ENCODE measurements around the gene UBFD1. TPM values are rescaled to one million over a fixed set of nuclear protein-coding genes. Genes with fewer than 3 reads are reported as not detected.
"Not testable (repeated sequence)": the region's sequence is repeated elsewhere in the genome, so short reads cannot be mapped to it uniquely, and the experiment has no call there.

UBFD1 gene
- 10 to 100 TPM; 68.4 to 70.0 (median 69.8) TPM for polyA plus RNA-seq (ENCODE audit: insufficient read length in 3 of 3)

DNA sequence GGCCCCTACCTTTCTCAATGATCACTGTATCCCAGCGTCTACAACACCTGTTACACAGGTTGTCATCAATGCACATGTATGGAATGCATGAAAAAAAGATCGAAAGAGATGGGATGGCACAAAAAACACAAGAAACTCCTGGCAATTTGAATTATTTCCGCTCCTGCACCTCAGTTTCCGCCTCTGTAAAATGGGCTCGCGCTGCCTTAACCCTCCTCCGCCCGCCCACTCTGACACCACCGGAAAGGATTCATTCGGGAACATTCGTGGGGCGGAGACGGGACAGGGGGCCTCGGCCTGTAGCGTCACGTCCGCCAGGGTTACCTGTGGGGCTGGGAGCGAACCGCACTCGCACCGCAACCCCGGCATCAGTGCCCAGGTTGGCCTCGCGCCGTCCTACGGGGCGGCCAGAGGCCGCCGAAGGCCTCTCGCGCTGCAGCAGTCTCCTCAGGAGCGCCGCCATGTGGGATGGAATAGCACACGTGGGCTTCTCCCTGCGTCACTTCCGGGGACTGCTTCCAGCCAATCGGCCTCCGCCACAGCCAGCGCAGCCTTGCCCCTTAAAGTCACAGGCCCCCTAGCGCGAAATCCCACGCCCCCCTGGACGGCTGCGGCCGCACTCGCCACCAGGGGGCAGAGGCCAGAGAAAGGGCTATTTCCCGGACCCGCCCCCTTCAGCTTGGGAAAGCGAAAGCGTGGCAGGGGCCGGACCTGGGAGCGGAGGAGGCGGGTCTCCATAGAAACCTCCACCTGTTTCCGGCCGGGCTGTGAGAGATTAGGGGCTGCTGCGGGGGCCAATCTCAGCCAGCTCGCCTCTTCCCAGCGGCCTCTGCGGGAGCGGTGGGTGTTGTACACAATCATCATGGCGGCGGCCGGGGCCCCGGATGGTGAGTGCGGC, at the start of gene UBFD1, which contains the start of gene EARS2:
UBFD1 (plus strand) TSS at position 847 of the 898 bp plus-strand sequence; CDS start at position 863, 16 bp downstream.
EARS2 (minus strand) TSS at position 470 of the 898 bp plus-strand sequence; CDS start at position 463, 7 bp downstream.
- peak; percentile 95 to 96 (median 96) for DNase-seq (ENCODE audit: low read depth in 3 of 3, low spot score in 2 of 3)

DNA sequence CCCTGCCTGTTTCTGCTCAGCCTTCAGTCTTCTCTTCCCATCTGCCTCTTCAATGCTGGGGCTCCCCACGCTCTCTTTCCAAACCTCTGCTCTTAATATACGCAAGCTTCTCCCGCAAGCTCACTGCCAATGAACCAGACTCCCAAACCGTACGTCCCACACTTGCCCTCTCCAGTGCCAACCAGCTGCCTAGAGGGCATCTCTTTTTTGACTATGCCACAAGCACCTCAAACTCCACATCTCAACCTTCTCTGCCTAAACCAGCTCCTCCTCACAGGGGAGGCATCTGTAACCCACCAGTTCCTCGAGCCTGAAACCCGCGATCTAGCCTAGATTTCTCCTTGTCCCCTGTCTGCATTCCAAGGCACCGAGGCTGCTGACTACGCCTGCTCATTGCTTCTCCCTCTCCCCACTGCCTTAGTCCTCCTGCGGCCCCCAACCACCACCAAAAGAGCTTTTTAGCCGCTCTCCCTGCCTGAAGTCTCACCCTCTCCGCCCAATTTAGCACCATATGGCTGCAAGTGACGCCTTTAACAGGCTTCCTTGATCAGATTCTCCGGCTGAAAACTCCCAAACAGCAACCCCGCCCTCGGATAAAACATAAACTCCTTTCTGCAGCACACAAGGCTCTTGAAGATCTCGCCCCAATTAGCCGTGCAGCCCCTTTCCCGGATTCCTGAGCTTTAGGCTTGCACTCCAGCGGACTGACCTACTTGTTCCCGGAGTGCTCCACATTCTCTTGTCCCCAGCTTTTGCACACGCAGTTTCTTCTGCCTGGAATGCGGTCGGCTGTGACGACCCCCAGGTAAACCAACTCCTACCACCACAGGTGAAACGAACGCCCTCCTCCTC, 48.7 kb upstream of the UBFD1 start:
- no peak for DNase-seq (ENCODE audit: low read depth in 3 of 3, low spot score in 2 of 3)

GRCh38 chr16:23509441-23509754, 48.1 kb upstream of the UBFD1 start:
- DNase-seq (ENCODE audit: low read depth in 3 of 3, low spot score in 2 of 3) = no peak

DNA sequence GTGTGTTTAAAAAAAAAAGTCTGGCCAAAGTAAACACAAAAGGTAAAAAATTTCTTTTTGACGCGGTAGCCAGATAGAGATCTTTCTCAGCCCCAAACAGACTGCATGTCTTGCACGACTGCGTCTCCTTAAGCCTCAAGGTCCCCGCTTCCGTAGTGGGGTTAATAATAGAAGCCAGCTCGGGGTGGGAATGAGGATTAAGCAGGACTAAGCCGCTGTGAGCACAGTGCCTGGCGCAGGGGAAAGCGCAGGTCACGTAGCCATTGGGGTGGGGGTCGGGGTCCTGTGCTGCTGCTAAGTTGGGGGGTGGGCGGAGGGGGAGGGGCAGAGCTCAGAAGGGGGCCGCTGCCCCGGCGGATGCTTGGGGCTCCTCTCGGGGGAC, 47.8 kb upstream of the UBFD1 start:
- DNase-seq (ENCODE audit: low read depth in 3 of 3, low spot score in 2 of 3) = no peak

- peak in 2 of 3 donors; percentile 64 to 68 for DNase-seq (ENCODE audit: low read depth in 3 of 3, low spot score in 2 of 3)
Measured at GRCh38 chr16:23510164-23510914, 47.2 kb upstream of the UBFD1 start, which contains the start of gene GGA2. Gene GGA2 (minus strand): TSS chr16:23510494. CDS start chr16:23510411, 83 bp downstream.

DNA sequence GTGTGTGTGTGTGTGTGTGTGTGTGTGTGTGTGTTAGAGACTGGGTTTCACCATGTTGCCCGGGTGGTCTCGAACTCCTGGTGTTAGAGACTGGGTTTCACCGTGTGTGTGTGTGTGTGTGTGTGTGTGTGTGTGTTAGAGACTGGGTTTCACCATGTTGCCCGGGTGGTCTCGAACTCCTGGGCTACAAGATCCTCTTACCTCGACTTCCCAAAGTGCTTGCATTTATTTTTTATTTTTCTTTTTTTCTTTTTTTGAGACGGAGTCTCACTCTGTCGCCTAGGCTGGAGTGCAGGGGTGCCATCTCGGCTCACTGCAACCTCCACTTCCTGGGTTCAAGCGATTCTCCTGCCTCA, 46.6 kb upstream of the UBFD1 start:
- not testable (repeated sequence) for DNase-seq (ENCODE audit: low read depth in 3 of 3, low spot score in 2 of 3)

DNA sequence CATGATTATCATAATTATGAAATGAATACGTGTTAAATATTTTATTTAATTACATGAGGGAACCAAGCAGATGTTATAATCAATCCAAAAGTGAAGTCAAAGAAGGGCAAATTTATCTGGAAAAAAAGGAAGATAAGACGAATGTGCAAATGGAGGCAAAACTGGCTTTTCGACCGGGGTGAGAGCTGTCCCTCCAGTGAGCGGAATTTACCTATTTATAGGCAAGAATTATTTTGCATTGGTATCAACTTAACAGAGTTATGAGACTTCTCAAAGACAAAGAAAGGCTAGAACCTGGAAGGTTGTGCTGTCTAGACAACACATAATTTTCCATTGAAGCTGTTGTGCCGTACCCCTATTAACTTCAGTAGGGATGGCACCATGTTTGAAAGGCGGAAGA, 45.8 kb upstream of the UBFD1 start:
- no peak for DNase-seq (ENCODE audit: low read depth in 3 of 3, low spot score in 2 of 3)

GRCh38 chr16:23512168-23512695, 45.3 kb upstream of the UBFD1 start:
- no peak for DNase-seq (ENCODE audit: low read depth in 3 of 3, low spot score in 2 of 3)

DNA sequence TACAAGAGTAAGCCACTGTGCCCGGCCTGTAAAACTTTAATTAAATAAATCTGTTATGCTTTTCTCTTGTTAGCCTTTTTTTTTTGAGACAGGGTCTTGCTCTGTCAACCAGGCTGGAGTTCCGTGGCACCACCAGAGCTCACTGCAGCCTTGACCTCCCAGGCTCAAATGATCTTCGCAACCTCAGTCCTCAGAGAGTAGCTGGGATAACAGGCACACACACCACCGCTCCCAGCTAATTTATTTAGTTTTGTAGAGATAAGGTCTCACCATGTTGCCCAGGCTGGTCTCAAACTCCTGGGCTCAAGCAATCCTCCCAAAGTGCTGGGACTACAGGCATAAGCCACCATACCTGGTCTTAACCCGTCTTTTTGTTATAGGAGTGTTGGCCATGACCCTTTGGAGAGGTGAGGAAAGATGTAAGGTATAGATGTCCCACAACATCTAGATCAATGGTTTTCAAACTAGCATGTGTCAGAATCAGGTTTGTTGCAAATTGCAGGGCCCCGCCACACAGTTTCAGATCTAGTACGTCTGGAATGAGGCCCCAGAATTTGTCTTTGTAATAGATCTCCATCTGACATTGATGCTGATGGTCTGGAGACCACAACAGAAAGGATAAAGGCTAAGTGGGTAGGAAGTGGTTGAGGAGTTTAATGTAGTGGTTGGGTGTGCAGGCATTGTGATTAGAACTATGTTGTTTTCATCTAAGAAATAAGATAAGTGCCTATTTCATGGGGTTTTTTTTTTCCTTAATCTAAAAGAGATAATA, 43.0 kb upstream of the UBFD1 start:
- no peak for DNase-seq (ENCODE audit: low read depth in 3 of 3, low spot score in 2 of 3)

DNA sequence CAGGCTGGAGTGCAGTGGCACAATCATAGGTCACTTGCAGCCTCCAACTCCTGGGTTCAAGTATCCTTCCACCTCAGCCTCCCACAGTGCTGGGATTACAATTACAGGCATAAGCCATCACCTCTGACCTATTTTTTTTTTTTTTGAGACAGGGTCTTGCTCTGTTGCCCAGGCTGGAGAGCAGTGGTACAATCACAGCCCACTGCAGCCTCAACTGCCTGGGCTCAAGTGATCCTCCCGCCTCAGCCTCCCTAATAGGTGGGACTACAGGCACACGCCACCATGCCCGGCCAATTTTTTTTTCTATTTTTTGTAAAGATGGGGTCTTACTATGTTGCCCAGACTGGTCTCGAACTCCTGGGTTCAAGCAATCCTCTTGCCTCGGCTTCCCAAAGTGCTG, 41.6 kb upstream of the UBFD1 start:
- DNase-seq (ENCODE audit: low read depth in 3 of 3, low spot score in 2 of 3) = no peak

DNA sequence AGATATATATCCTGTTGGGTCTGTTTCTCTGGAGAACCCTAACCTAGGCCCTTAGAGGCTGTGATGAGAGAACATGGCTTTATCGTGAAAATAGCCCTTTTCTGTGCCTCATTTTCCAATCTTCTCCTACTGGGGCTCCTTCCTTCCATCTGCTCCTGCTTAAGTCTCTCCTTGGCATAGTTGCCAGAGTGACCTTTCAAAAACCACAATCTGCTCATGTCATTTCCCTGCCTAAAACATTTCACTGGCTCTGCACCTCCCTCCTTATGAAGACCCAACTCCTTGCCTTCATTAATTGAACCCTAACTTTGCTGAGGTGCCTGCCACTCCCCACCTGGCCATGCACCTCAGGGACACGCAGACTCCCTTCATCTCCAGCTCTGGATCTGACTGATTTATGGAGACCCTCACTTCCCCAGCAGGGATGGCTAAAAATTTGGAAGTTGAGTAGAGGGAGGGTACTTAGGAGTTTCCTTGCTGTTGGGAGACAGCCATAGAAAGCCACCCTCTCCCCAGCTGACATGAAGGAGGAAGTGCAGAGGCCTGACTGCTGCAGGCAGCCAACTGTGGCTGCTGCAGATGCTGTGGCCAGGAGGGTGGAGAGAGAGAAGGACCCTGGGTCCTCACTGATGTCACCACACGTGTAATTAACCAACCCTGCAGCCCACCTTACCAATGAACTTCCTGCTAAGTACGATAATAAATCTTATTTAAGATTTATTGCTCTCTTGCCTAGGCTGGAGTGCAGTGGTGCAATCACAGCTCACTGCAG, 41.0 kb upstream of the UBFD1 start:
- DNase-seq (ENCODE audit: low read depth in 3 of 3, low spot score in 2 of 3) = no peak

GRCh38 chr16:23518435-23518891, 39.1 kb upstream of the UBFD1 start:
- no peak for DNase-seq (ENCODE audit: low read depth in 3 of 3, low spot score in 2 of 3)

GRCh38 chr16:23519282-23519681, 38.2 kb upstream of the UBFD1 start:
- no peak for DNase-seq (ENCODE audit: low read depth in 3 of 3, low spot score in 2 of 3)

DNA sequence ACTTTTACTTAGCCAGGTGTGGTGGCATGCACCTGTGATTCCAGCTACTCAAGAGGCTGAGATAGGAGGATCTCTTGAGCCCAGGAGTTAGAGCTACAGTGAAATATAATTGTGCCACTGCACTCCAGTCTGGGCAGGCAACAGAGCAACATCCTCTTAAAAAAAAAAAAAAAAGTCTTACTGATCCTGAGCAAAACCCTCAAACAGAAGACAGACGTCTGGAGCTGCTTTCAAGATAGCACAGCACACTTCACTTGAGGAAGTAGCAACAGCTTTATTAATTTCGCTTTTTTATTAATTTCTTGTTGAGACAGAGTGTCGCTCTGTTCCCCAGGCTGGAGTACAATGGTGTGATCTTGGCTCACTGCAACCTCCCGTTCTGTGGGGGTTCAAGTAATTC, 37.0 kb upstream of the UBFD1 start:
- no peak for DNase-seq (ENCODE audit: low read depth in 3 of 3, low spot score in 2 of 3)

DNA sequence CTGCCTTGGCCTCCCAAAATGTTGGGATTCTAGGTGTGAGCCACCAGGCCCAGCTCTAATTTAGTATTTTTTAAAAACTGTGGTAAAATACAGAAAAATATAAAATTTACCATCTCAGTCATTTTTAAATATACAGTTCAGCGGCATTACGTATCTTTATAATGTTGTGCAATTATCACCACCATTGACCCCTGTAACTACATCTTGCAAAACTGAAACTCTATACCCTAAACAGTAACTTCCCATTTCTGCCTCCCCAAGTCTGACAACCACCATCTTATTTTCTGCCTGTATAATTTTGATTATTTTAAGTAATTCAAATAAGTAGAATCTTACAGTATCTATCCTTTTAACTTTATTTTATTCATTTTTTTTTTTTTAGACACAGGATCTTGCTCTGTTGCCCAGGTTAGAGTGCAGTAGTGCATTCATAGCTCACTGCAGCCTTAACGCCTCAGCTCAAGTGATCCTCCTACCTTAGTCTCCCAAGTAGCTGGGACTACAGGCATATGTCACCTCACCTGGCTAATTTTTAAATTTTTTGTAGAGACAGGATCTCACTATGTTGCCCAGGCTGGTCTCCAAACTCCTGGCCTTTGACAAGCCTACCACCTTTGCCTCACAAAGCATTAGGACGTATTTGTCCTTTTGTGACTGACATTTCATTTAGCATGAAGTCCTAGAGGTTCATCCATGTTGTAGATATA, 36.3 kb upstream of the UBFD1 start:
- DNase-seq (ENCODE audit: low read depth in 3 of 3, low spot score in 2 of 3) = no peak

- DNase-seq (ENCODE audit: low read depth in 3 of 3, low spot score in 2 of 3) = no peak
Measured at GRCh38 chr16:23521965-23522364, 35.6 kb upstream of the UBFD1 start.

GRCh38 chr16:23523321-23523720, 34.2 kb upstream of the UBFD1 start:
- DNase-seq (ENCODE audit: low read depth in 3 of 3, low spot score in 2 of 3) = no peak

DNA sequence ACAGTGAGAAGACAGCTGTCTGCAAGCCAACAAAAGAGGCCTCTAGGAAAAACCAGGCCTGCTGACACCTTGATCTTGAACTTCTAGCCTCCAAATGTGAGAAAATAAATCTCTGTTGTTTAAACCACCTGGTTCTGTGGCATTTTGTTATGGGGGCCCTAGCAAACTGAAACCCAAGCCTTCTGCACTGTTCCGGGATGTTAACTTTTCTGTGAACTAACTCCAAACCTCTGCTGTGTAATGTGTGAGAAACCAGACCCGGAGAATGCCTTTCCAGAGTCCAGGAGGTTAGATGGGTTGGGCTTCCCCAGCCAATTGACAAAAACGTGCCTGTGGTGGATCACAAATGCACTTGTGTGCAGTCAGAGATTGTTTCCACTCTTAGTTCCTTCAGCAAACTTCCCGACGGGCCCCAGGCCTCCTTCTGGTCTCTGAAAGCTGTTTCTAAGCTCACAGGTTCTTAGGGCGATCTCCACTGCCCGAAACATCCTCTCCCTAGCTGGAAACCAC, 33.6 kb upstream of the UBFD1 start:
- DNase-seq (ENCODE audit: low read depth in 3 of 3, low spot score in 2 of 3) = no peak

Data from right renal cortex interstitium (tissue), 3 donors.